Measurements from ENCODE around the gene DUS3L.

The DUS3L gene

GRCh38 chr19:5806133-5806489 lies 15.1 kb upstream of the DUS3L start:
- POLR2A ChIA-PET, result interaction anchor here (2.9 kb wide), 1 partner anchor 22 kb away, joined by 9 read pairs; no protein-coding TSS in a partner anchor
- no peak for TF ChIP-seq CTCF (IDR thresholded peaks at IDR 0.05; ENCODE audit: control extremely low read depth, extremely low read depth, low read depth, missing control alignments)
- CTCF ChIA-PET, result interaction anchor here (0.9 to 1.6 kb wide), 7 partner anchors 11 to 221 kb away, joined by 3 to 9 read pairs (median 4); no protein-coding TSS in a partner anchor

DNA sequence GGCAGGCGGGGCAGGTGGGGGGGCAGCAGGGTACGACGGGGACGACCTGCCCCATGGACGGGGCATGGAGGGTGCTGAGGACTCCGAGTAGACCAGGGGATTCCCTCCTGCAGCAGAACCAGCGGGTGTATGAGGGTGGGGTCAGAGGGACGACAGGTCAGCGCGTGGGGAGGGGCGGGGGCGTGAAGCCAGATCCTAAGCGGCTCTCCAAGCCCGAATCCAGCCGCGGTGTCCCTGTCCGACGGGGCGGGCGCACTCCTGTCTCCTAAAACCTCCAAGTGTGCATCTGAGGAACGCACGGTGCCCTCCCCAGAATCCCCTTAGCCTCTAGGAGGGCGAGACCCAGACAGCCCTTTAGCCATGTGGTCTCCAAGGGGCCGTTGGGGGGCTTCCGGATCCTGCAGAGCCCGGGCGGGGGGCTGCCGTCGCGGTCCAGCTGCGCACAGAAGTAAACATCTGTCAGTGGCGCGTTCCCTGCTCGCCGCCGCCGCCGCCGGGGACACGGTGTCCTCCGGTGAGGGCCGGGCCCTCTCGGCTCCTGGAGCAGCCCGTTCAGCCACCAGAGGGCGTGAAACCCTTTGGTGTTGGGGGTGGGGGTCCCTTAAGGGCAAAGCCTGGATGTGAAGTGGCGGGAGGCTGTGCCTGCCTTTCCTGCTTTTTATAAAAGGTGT lies 14.6 kb upstream of the DUS3L start:
- POLR2A ChIA-PET, result no interaction called here
- peak; percentile 74 for DNase-seq (ENCODE audit: extremely low spot score)
- peak; percentile 78 for TF ChIP-seq CTCF (IDR thresholded peaks at IDR 0.05; ENCODE audit: control extremely low read depth, extremely low read depth, low read depth, missing control alignments)
- CTCF ChIA-PET, result interaction anchor here (1.1 to 1.6 kb wide), 5 partner anchors 11 to 221 kb away, joined by 3 to 9 read pairs (median 4); no protein-coding TSS in a partner anchor

More at GRCh38 chr19:5806133-5806489, 15.1 kb upstream of the DUS3L start:
- DNase-seq (ENCODE audit: extremely low spot score), result no peak

DNA sequence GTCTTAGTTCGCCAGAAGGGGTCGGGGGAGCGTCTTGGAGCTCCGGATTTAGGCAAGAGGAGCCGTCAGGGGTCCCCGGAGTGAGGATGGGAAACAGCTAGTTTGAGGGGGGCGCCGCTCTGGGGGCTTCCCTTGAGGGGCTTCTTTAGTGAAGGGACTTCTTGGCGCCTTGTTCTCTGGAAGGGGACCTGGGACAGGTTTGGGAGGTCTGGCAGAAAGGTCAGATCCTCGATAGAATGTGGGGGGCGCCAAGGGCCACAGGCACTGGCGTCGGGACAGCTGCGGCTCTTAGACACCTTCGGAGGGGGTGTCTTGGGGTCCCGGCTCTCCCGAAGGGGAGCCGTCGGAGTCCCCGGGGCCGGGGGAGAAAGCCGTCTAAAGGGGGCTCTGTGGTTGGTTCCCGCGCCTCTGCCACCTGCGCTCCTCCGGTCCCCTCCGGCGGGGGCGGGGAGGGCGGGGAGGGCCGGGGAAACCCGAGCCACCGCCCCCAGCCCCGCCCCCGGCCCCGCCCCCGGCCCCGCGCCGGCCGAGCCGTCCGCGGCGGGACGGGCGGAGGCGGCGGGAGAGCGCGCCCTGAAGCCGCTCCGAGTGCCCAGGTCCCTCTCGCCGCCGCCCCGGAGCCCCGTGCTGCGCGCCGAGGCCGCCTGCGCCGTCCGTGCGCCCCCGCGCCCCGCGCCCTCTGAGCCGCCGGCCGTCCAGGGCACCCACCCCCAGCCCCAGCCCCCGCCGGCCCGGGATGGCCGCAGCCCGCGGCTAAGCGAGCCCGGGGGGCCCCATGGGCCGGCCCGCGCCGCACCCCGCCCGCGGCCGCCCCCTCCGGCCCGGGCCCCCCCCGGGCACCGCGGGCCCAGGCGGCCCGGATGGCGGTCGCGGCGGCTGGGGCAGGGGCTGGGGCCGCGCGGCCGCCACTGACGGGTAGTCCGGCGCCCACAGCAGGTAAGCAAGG lies 13.8 kb upstream of the DUS3L start, which contains the start of gene NRTN:
Gene NRTN, plus strand, starts transcription at position 552 of the 946 bp plus-strand sequence. CDS start 19,099 bp downstream, outside the sequence.
- DNase-seq (ENCODE audit: extremely low spot score), result peak; percentile 80
- ChIA-PET CTCF (interaction anchor here (0.6 to 2.6 kb wide), 54 partner anchors 8 to 572 kb away, joined by 3 to 75 read pairs (median 4); partner anchors contain the start of genes DUS3L, FUT6, NDUFA11 and RPL36), POLR2A (interaction anchor here (0.9 to 1.5 kb wide), 2 partner anchors 14 to 24 kb away, joined by 3 to 14 read pairs; partner anchors contain the start of gene DUS3L)
- no peak for TF ChIP-seq CTCF (IDR thresholded peaks at IDR 0.05; ENCODE audit: control extremely low read depth, extremely low read depth, low read depth, missing control alignments)

DNA sequence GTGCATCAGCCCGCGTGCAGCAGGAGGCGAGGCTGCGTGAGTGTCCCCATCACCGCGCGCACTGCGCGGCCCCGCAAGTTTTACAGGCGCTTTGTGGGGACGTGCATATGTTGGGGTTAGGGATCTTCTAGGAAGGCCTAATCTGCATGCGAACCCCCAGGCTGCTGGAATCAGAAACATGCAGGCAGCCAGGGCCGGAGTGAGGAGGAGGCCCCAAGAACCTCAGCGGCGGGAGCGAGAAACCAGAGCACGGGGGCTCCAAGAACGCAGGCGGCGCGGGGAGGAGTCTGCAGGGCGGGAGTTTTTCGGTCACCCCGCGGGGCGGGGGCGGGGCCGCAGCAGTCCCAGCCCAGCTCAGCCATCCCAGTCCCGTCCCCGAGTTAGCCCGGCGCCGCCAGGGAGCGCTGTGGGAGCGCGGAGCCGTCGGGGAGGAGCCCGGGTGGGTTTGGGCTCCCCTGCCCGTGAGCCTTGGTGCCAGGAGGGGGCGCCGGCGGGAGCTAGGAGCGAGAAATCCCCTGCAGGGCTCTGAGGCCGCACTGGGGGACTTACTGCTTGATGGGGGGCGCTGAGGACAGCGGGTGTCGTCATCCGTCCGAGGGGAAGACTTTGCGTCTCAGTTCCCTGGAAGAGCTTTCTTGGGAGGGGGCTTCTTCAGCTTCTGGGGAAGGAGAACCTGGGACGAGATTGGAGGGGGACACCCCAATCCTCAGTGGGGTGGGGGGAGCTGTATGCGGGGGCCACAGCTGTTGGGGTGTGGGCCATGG lies 13.0 kb upstream of the DUS3L start:
- ChIA-PET POLR2A (interaction anchor here (0.9 to 1.5 kb wide), 2 partner anchors 13 to 25 kb away, joined by 3 to 14 read pairs; partner anchors contain the start of gene DUS3L), CTCF (interaction anchor here (0.6 to 2.6 kb wide), 57 partner anchors 8 to 571 kb away, joined by 3 to 75 read pairs (median 4); partner anchors contain the start of genes CATSPERD, DUS3L, FUT6 and NDUFA11)
- peak; percentile 96 for DNase-seq (ENCODE audit: extremely low spot score)
- peak; percentile 98 for TF ChIP-seq CTCF (IDR thresholded peaks at IDR 0.05; ENCODE audit: control extremely low read depth, extremely low read depth, low read depth, missing control alignments)

DNA sequence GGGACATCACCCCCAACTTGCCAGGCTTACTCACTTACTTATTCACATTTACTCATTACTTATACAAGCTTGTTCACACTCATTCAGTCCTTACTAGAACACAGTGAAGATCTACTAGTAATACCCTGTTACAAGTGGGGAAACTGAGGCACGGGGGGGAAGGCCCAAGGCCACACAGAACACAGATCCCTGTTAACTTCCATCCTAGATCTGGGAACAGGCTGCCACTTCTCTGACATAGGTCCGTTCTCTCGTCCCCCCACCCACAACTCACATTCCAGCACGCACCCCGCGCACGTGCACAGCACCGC lies 12.4 kb upstream of the DUS3L start:
- TF ChIP-seq CTCF (IDR thresholded peaks at IDR 0.05; ENCODE audit: control extremely low read depth, extremely low read depth, low read depth, missing control alignments), result no peak
- no peak for DNase-seq (ENCODE audit: extremely low spot score)
- CTCF ChIA-PET, result interaction anchor here (0.7 to 2.6 kb wide), 49 partner anchors 9 to 571 kb away, joined by 3 to 75 read pairs (median 5); partner anchors contain the start of genes CATSPERD, DUS3L, FUT6 and NDUFA11
- POLR2A ChIA-PET, result interaction anchor here (1.5 kb wide), 1 partner anchor 25 kb away, joined by 14 read pairs; no protein-coding TSS in a partner anchor
